WERI-Rb-1 (cell line): ENCODE measurements around the gene WWOX.

Source experiments
- DNase-seq: peaks from one replicate; pipeline ENCODE4 v3.0.0-alpha.2; 2020
- H3K27ac ChIP-seq: fragments of 250-450 bp; sonication (Bioruptor Pico); 2 replicates; pipeline ENCODE4 v1.5.1; 2020; ENCODE audit warnings: mild to moderate bottlenecking, moderate library complexity
- H3K27me3 ChIP-seq: fragments of 250-450 bp; sonication (Bioruptor Pico); 2 replicates; pipeline ENCODE4 v1.5.1; 2021; ENCODE audit warnings: mild to moderate bottlenecking, low read depth, moderate library complexity; ENCODE audit not compliant: insufficient read depth, severe bottlenecking
- H3K36me3 ChIP-seq: fragments of 250-450 bp; sonication (Bioruptor Pico); 2 replicates; pipeline ENCODE4 v1.5.1; 2020; ENCODE audit warnings: mild to moderate bottlenecking, moderate library complexity
- H3K4me3 ChIP-seq: 2 replicates; pipeline ENCODE4 v1.5.1; 2011; ENCODE audit warnings: low read depth, mild to moderate bottlenecking, control low read depth, low read length
- H3K9me3 ChIP-seq: fragments of 250-450 bp; sonication (Bioruptor Pico); 2 replicates; pipeline ENCODE4 v1.5.1; 2021; ENCODE audit warnings: mild to moderate bottlenecking, moderate library complexity; ENCODE audit not compliant: severe bottlenecking
- CTCF ChIP-seq: IDR thresholded peaks from 2 replicates; pipeline ENCODE4 v1.5.1; 2011; ENCODE audit warnings: low read depth, mild to moderate bottlenecking, control low read depth, inconsistent platforms, low read length

Gene WWOX

GRCh38 chr16:79172976-79173500 lies 1073.6 kb downstream of the WWOX start:
- H3K4me3 ChIP-seq: no peak overlapping the region
- TF ChIP-seq CTCF: no peak
- H3K9me3 ChIP-seq: peaks cover 2% of the 10 kb centered on the region
- no peaks in the 10 kb centered on the region for H3K27me3 ChIP-seq
- DNase-seq: no peak
- H3K36me3 ChIP-seq: no peaks in the 10 kb centered on the region
- H3K27ac ChIP-seq: no peak overlapping the region

GRCh38 chr16:79173919-79174318 lies 1074.5 kb downstream of the WWOX start:
- H3K27me3 ChIP-seq: no peaks in the 10 kb centered on the region
- H3K27ac ChIP-seq: no peak overlapping the region
- no peaks in the 10 kb centered on the region for H3K9me3 ChIP-seq
- H3K36me3 ChIP-seq: no peaks in the 10 kb centered on the region
- no peak overlapping the region for H3K4me3 ChIP-seq
- TF ChIP-seq CTCF: no peak
- DNase-seq: no peak

GRCh38 chr16:79175286-79176057 lies 1076.0 kb downstream of the WWOX start:
- Histone ChIP-seq H3K27ac (no peak overlapping the region), H3K9me3 (no peaks in the 10 kb centered on the region), H3K27me3 (no peaks in the 10 kb centered on the region), H3K4me3 (no peak overlapping the region), H3K36me3 (no peaks in the 10 kb centered on the region)
- no peak for DNase-seq
- no peak for TF ChIP-seq CTCF

GRCh38 chr16:79177018-79177417 lies 1077.6 kb downstream of the WWOX start:
- H3K4me3 ChIP-seq: no peak overlapping the region
- H3K27ac ChIP-seq: no peak overlapping the region
- H3K9me3 ChIP-seq: no peaks in the 10 kb centered on the region
- no peaks in the 10 kb centered on the region for H3K36me3 ChIP-seq
- no peak for TF ChIP-seq CTCF
- no peak for DNase-seq
- no peaks in the 10 kb centered on the region for H3K27me3 ChIP-seq

GRCh38 chr16:79181419-79181818 lies 1082.0 kb downstream of the WWOX start:
- Histone ChIP-seq H3K27ac (no peak overlapping the region), H3K27me3 (no peaks in the 10 kb centered on the region), H3K4me3 (no peak overlapping the region), H3K36me3 (no peaks in the 10 kb centered on the region), H3K9me3 (no peaks in the 10 kb centered on the region)
- no peak for DNase-seq
- TF ChIP-seq CTCF: no peak

GRCh38 chr16:79182616-79183015 lies 1083.2 kb downstream of the WWOX start:
- DNase-seq: no peak

More at GRCh38 chr16:79182616-79183015, 1083.2 kb downstream of the WWOX start:
- no peaks in the 10 kb centered on the region for H3K36me3 ChIP-seq
- TF ChIP-seq CTCF: no peak
- no peak overlapping the region for H3K27ac ChIP-seq
- no peaks in the 10 kb centered on the region for H3K9me3 ChIP-seq
- H3K27me3 ChIP-seq: no peaks in the 10 kb centered on the region
- no peak overlapping the region for H3K4me3 ChIP-seq
